ENCODE measurements around the gene FBXW7. TPM values are rescaled to one million over a fixed set of nuclear protein-coding genes. Genes with fewer than 3 reads are reported as not detected.

Gene FBXW7
- total RNA-seq, 1 experiment from 2014 or later, result 23.0 TPM

DNA sequence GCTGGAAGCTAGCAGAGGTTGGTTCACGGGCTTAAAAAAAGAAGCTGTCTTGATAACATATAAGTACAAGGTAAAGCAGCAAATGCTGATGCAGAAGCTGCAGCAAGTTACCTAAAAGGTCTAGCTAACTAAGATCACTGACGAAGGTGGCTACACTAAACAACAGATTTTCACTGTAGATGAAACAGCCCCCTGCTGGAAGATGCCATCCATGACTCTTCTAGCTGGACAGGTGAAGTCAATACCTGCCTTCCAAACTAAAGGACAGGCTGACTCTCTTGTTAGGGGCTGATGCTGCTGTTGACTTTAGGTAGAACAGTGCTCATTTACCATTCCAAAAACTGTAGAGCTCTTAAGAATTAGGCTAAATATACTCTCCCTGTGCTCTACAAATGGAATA is 99.5 kb downstream of the FBXW7 start:
- Histone ChIP-seq H4K20me1 (ENCODE audit: insufficient read depth) (no peaks in the 10 kb centered on the region), H3K36me3 (ENCODE audit: control insufficient read depth in 1 of 2, insufficient read depth in 2 of 2, low read length in 2 of 2) (no peaks in the 10 kb centered on the region), H3K4me2 (ENCODE audit: low read length) (no peak overlapping the region), H3K27me3 (ENCODE audit: insufficient read depth, low read length) (no peaks in the 10 kb centered on the region), H3K79me2 (ENCODE audit: insufficient read depth, low read length) (peaks cover 60% of the 10 kb centered on the region), H3K9me3 (ENCODE audit: control insufficient read depth in 1 of 2, insufficient read depth in 1 of 2, low read depth in 1 of 2, low read length in 2 of 2) (no peaks in the 10 kb centered on the region), H3K9ac (ENCODE audit: low read length) (no peak overlapping the region), H3K4me1 (ENCODE audit: control insufficient read depth in 1 of 2, insufficient read depth in 2 of 2, low read length in 2 of 2) (no peaks in the 10 kb centered on the region), H3K27ac (ENCODE audit: low read depth, low read length) (no peak overlapping the region), H3K4me3 (replicated peaks in 1 of 2; ENCODE audit: low read depth in 1 of 2, low read length in 2 of 2) (no peak overlapping the region), H3K9me2 (ENCODE audit: insufficient read depth) (no peaks in the 10 kb centered on the region), H2AFZ (ENCODE audit: low read depth, low read length, poor library complexity, severe bottlenecking) (no peak overlapping the region)
- ChIA-PET RAD21 (ENCODE audit: low non-redundant PET in 1 of 2, low total read pairs in 2 of 2, uncharacterized antibody in 2 of 2, unreplicated experiment in 2 of 2) (no interaction called here), POLR2A (no interaction called here), CTCF (no interaction called here)
- DNase-seq (ENCODE audit: low read depth, low spot score) (no peak), ATAC-seq (peak; percentile 71; the same call in 1 of the 2 replicates)
- no TSS peak for BruUV-seq (replicated peaks)
- TF ChIP-seq CBX3 (IDR thresholded peaks at IDR 0.05; ENCODE audit: low read depth), result no peak
- TF ChIP-seq, protein P1, sequence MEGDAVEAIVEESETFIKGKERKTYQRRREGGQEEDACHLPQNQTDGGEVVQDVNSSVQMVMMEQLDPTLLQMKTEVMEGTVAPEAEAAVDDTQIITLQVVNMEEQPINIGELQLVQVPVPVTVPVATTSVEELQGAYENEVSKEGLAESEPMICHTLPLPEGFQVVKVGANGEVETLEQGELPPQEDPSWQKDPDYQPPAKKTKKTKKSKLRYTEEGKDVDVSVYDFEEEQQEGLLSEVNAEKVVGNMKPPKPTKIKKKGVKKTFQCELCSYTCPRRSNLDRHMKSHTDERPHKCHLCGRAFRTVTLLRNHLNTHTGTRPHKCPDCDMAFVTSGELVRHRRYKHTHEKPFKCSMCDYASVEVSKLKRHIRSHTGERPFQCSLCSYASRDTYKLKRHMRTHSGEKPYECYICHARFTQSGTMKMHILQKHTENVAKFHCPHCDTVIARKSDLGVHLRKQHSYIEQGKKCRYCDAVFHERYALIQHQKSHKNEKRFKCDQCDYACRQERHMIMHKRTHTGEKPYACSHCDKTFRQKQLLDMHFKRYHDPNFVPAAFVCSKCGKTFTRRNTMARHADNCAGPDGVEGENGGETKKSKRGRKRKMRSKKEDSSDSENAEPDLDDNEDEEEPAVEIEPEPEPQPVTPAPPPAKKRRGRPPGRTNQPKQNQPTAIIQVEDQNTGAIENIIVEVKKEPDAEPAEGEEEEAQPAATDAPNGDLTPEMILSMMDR (IDR thresholded peaks at IDR 0.05 in 2 of 3, conservative IDR thresholded peaks at IDR 0.05 in 1 of 3; ENCODE audit: borderline replicate concordance in 1 of 3, insufficient read depth in 1 of 3, low read depth in 2 of 3, low read length in 2 of 3), result peak in 2 of 3 experiments; percentile 36 to 39; a peak in 4 of 6 replicates
- intact Hi-C loops (cut with micrococcal nuclease), result no loop called here

DNA sequence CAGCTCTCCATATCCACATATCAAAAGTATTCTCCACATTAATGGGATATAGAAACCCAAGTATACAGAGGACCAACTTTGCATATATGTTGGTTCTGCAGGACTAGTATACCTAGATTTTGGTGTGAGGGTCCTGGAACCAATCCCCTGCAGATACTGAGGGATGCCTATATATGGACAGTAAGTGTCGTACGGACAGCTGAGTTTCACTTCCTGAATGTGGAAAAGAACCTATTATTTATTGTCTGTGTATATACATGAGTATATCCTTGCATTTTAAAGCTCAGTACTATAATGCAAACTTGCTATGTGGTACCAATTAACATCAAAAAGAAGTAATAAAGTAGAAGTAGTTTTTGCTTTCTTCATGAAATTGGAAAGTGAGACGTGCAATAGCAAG is 101.9 kb downstream of the FBXW7 start:
- no peaks in the 10 kb centered on the region for H3K36me3 ChIP-seq (ENCODE audit: control insufficient read depth in 1 of 2, insufficient read depth in 2 of 2, low read length in 2 of 2)
- peaks cover 49% of the 10 kb centered on the region for H3K79me2 ChIP-seq (ENCODE audit: insufficient read depth, low read length)
- TF ChIP-seq POLR2A (IDR thresholded peaks at IDR 0.05; ENCODE audit: borderline replicate concordance, extremely low read depth, insufficient read depth, insufficient read length) (no peak), YY1 (IDR thresholded peaks at IDR 0.05; ENCODE audit: extremely low read depth, insufficient replicate concordance, low read depth, low read length) (no peak), POLR2AphosphoS5 (IDR thresholded peaks at IDR 0.05; ENCODE audit: low read depth, low read length) (no peak)
- BruUV-seq (replicated peaks), result no TSS peak
- ChIA-PET RAD21 (ENCODE audit: low non-redundant PET in 1 of 2, low total read pairs in 2 of 2, uncharacterized antibody in 2 of 2, unreplicated experiment in 2 of 2) (no interaction called here), POLR2A (no interaction called here), CTCF (no interaction called here)
- intact Hi-C loops (cut with micrococcal nuclease), result no loop called here
- no peak overlapping the region for H3K9ac ChIP-seq (ENCODE audit: low read length)
- no peak overlapping the region for H3K4me2 ChIP-seq (ENCODE audit: low read length)
- no peak overlapping the region for H3K27ac ChIP-seq (ENCODE audit: low read depth, low read length)
- no peak overlapping the region for H3K4me3 ChIP-seq (replicated peaks in 1 of 2; ENCODE audit: low read depth in 1 of 2, low read length in 2 of 2)
- no peak for ATAC-seq
- H3K4me1 ChIP-seq (ENCODE audit: control insufficient read depth in 1 of 2, insufficient read depth in 2 of 2, low read length in 2 of 2), result no peaks in the 10 kb centered on the region
- no peak overlapping the region for H2AFZ ChIP-seq (ENCODE audit: low read depth, low read length, poor library complexity, severe bottlenecking)
- no peaks in the 10 kb centered on the region for H3K9me2 ChIP-seq (ENCODE audit: insufficient read depth)
- no peaks in the 10 kb centered on the region for H4K20me1 ChIP-seq (ENCODE audit: insufficient read depth)
- no peaks in the 10 kb centered on the region for H3K27me3 ChIP-seq (ENCODE audit: insufficient read depth, low read length)
- H3K9me3 ChIP-seq (ENCODE audit: control insufficient read depth in 1 of 2, insufficient read depth in 1 of 2, low read depth in 1 of 2, low read length in 2 of 2), result no peaks in the 10 kb centered on the region
- no peak for DNase-seq (ENCODE audit: low read depth, low spot score)

All from HCT116 (cell line).